ENCODE results near the gene LYST.

- no peak for TF ChIP-seq CTCF (IDR thresholded peaks at IDR 0.05 in 8 of 11, conservative IDR thresholded peaks at IDR 0.05 in 3 of 11)
- TF ChIP-seq POLR2A (IDR thresholded peaks at IDR 0.05), result no peak
Observed at GRCh38 chr1:235726557-235726956, 140.1 kb downstream of the LYST start.

All from spleen (tissue), 7 donors.